H9 (cell line): Measurements from ENCODE around the gene PLP2. TPM values are rescaled to one million over a fixed set of nuclear protein-coding genes. Genes with fewer than 3 reads are reported as not detected.

Experiments
- DNase-seq: peaks from one replicate; pipeline ENCODE4 v3.0.0-alpha.2; 2017
- H2AFZ ChIP-seq: one replicate; pipeline ENCODE4 v1.6.1; 2013; ENCODE audit warnings: mild to moderate bottlenecking, low read length, control low read depth, moderate library complexity
- H2AK5ac ChIP-seq: 2 replicates; pipeline ENCODE4 v1.6.1; 2013; ENCODE audit warnings: low read length, control low read depth, mixed read lengths; ENCODE audit not compliant: insufficient read length
- H2BK120ac ChIP-seq: one replicate; pipeline ENCODE4 v1.6.1; 2013; ENCODE audit warnings: low read depth, mild to moderate bottlenecking, low read length, control low read depth, inconsistent platforms; ENCODE audit not compliant: poor library complexity, severe bottlenecking
- H2BK12ac ChIP-seq: 2 replicates; pipeline ENCODE4 v1.6.1; 2013; ENCODE audit warnings: low read length, control low read depth, mixed read lengths, low read depth; ENCODE audit not compliant: insufficient read length
- H2BK15ac ChIP-seq: 2 replicates; pipeline ENCODE4 v1.6.1; 2013; ENCODE audit warnings: low read depth, low read length, control low read depth
- H2BK20ac ChIP-seq: one replicate; pipeline ENCODE4 v1.6.1; 2013; ENCODE audit warnings: low read depth, mild to moderate bottlenecking, low read length, control low read depth, inconsistent platforms; ENCODE audit not compliant: poor library complexity, severe bottlenecking
- H2BK5ac ChIP-seq: 2 replicates; pipeline ENCODE4 v1.6.1; 2013; ENCODE audit warnings: low read length, control low read depth, mixed read lengths; ENCODE audit not compliant: insufficient read length
- H3K14ac ChIP-seq: 2 replicates; pipeline ENCODE4 v1.6.1; 2013; ENCODE audit warnings: low read length, control low read depth; ENCODE audit not compliant: insufficient read depth
- H3K18ac ChIP-seq: 2 replicates; pipeline ENCODE4 v1.6.1; 2013; ENCODE audit warnings: low read depth, mild to moderate bottlenecking, mixed read lengths, low read length, control low read depth; ENCODE audit not compliant: insufficient read length
- H3K23ac ChIP-seq: 2 replicates; pipeline ENCODE4 v1.6.1; 2013; ENCODE audit warnings: low read length, control low read depth, mixed read lengths, low read depth; ENCODE audit not compliant: insufficient read length
- H3K23me2 ChIP-seq: 2 replicates; pipeline ENCODE4 v1.6.1; 2013; ENCODE audit warnings: low read depth, mild to moderate bottlenecking, mixed read lengths, low read length, control low read depth; ENCODE audit not compliant: insufficient read length, poor library complexity, severe bottlenecking
- H3K27ac ChIP-seq: 2 replicates; pipeline ENCODE4 v1.5.1; 2013; ENCODE audit warnings: low read length, control low read depth, mixed read lengths, low read depth; ENCODE audit not compliant: insufficient read length
- H3K27me3 ChIP-seq: 2 replicates; pipeline ENCODE4 v1.6.1; 2013; ENCODE audit warnings: low read length, control low read depth, inconsistent platforms; ENCODE audit not compliant: insufficient read depth
- H3K4ac ChIP-seq: 2 replicates; pipeline ENCODE4 v1.6.1; 2013; ENCODE audit warnings: low read depth, mild to moderate bottlenecking, control low read depth, inconsistent platforms, low read length, moderate library complexity
- H3K4me1 ChIP-seq: 2 replicates; pipeline ENCODE4 v1.6.1; 2013; ENCODE audit warnings: low read length, control low read depth, inconsistent platforms; ENCODE audit not compliant: insufficient read depth
- H3K4me2 ChIP-seq: 2 replicates; pipeline ENCODE4 v1.6.1; 2013; ENCODE audit warnings: low read length, control low read depth, mixed read lengths; ENCODE audit not compliant: insufficient read length, insufficient read depth
- H3K56ac ChIP-seq: 2 replicates; pipeline ENCODE4 v1.6.1; 2013; ENCODE audit warnings: low read depth, mild to moderate bottlenecking, mixed read lengths, low read length, control low read depth; ENCODE audit not compliant: insufficient read length
- H3K79me1 ChIP-seq: 2 replicates; pipeline ENCODE4 v1.6.1; 2013; ENCODE audit warnings: low read depth, mild to moderate bottlenecking, moderate library complexity, low read length, control low read depth, inconsistent platforms; ENCODE audit not compliant: insufficient read depth, poor library complexity, severe bottlenecking
- H3K79me2 ChIP-seq: 2 replicates; pipeline ENCODE4 v1.6.1; 2013; ENCODE audit warnings: low read length, control low read depth, inconsistent platforms; ENCODE audit not compliant: insufficient read depth
- H3K9ac ChIP-seq: 2 replicates; pipeline ENCODE4 v1.6.1; 2013; ENCODE audit warnings: low read length, control low read depth, mixed read lengths; ENCODE audit not compliant: insufficient read length; ENCODE audit errors: extremely low read depth
- H3K9me3 ChIP-seq: one replicate; pipeline ENCODE4 v1.6.1; 2013; ENCODE audit warnings: low read depth, low read length, inconsistent platforms; ENCODE audit not compliant: control insufficient read depth
- H3T11ph ChIP-seq: one replicate; pipeline ENCODE4 v1.6.1; 2013; ENCODE audit warnings: mild to moderate bottlenecking, low read length, control low read depth, inconsistent platforms
- H4K20me1 ChIP-seq: one replicate; pipeline ENCODE4 v1.6.1; 2013; ENCODE audit not compliant: control insufficient read depth, insufficient read length, insufficient read depth
- H4K5ac ChIP-seq: 2 replicates; pipeline ENCODE4 v1.6.1; 2013; ENCODE audit warnings: low read depth, mild to moderate bottlenecking, mixed read lengths, low read length, control low read depth; ENCODE audit not compliant: insufficient read length
- H4K8ac ChIP-seq: replicated peaks from 2 replicates; pipeline ENCODE4 v1.6.1; 2013; ENCODE audit warnings: low read length, control low read depth, mixed read lengths, low read depth; ENCODE audit not compliant: insufficient read length
- H4K91ac ChIP-seq: 2 replicates; pipeline ENCODE4 v1.6.1; 2013; ENCODE audit warnings: low read depth, mild to moderate bottlenecking, moderate library complexity, mixed read lengths, low read length, control low read depth; ENCODE audit not compliant: insufficient read length
- H3K27ac Mint-ChIP-seq, 3 experiments: 2 replicates in 2 of 3; 3 replicates in 1 of 3; pipeline ENCODE4 v1.8.0; 2020 to 2021; ENCODE audit warnings: mixed read lengths in 3 of 3, mild to moderate bottlenecking in 1 of 3, moderate library complexity in 1 of 3
- H3K27me3 Mint-ChIP-seq: 2 replicates; pipeline ENCODE4 v1.8.0; 2021; ENCODE audit warnings: low read depth, mild to moderate bottlenecking, moderate library complexity, mixed read lengths
- H3K36me3 Mint-ChIP-seq, 3 experiments: 2 replicates in 2 of 3; 3 replicates in 1 of 3; pipeline ENCODE4 v1.8.0; 2020 to 2021; ENCODE audit warnings: low read depth in 3 of 3, mixed read lengths in 3 of 3; ENCODE audit not compliant: insufficient read depth in 1 of 3
- H3K4me1 Mint-ChIP-seq, 2 experiments: 2 replicates each; pipeline ENCODE4 v1.8.0; 2020; ENCODE audit warnings: mixed read lengths in 2 of 2
- H3K4me3 Mint-ChIP-seq, 2 experiments: 2 replicates in 1 of 2; 3 replicates in 1 of 2; pipeline ENCODE4 v1.8.0; 2020 to 2021; ENCODE audit warnings: mild to moderate bottlenecking in 2 of 2, mixed read lengths in 2 of 2, moderate library complexity in 1 of 2
- H3K9me3 Mint-ChIP-seq, 2 experiments: 2 replicates in 1 of 2; 3 replicates in 1 of 2; pipeline ENCODE4 v1.8.0; 2020; ENCODE audit warnings: mild to moderate bottlenecking in 2 of 2, mixed read lengths in 2 of 2, moderate library complexity in 1 of 2
- CTCF ChIP-seq: fragments of 200-600 bp; sonication (generic); conservative IDR thresholded peaks from 3 replicates; pipeline ENCODE4 v1.8.0; 2021; ENCODE audit warnings: antibody characterized with exemption, mild to moderate bottlenecking
- WGBS: extraction: QIAGEN DNeasy Blood & Tissue Kit; methylation state at CpG from one replicate; pipeline ENCODE4 v1.1.7; 2013; ENCODE audit warnings: missing lambda C conversion rate, low lambda C conversion rate, mixed read lengths; ENCODE audit not compliant: insufficient read length; ENCODE audit errors: extremely low coverage; 5-methylcytosine and 5-hydroxymethylcytosine counted together
- total RNA-seq: library from RNA; stranded (reverse); gene quantifications from 2 replicates; pipeline ENCODE4 v1.2.1, GENCODE V29; 2021

The PLP2 gene
- total RNA-seq, 1 experiment from 2014 or later = 11.7 TPM

GRCh38 chrX:49186125-49187027 lies 14.7 kb downstream of the PLP2 start, which contains the start of gene PRICKLE3:
Gene PRICKLE3, minus strand, starts transcription at chrX:49186373. Its CDS starts 76 bp downstream, at chrX:49186297.
- Histone ChIP-seq H2BK12ac (no peak within 1 kb of the TSS), H3K4me1 (no peaks in the 10 kb centered on the region), H3K23ac (no peak within 1 kb of the TSS), H2BK5ac (no peak within 1 kb of the TSS), H2AFZ (no peak within 1 kb of the TSS), H3K9me3 (peaks cover 13% of the 10 kb centered on the region), H3K4me2 (peak within 1 kb of the TSS; percentile 66), H3K14ac (no peak within 1 kb of the TSS), H2BK15ac (no peak within 1 kb of the TSS), H4K8ac (no peak within 1 kb of the TSS), H3K79me2 (no peaks in the 10 kb centered on the region), H4K20me1 (no peaks in the 10 kb centered on the region), H4K5ac (no peak within 1 kb of the TSS), H3K9ac (no peak within 1 kb of the TSS), H3K56ac (no peak within 1 kb of the TSS), H2BK120ac (no peak within 1 kb of the TSS), H3K4ac (no peak within 1 kb of the TSS), H2AK5ac (no peak within 1 kb of the TSS), H3K23me2 (peaks cover 15% of the 10 kb centered on the region), H3T11ph (no peak within 1 kb of the TSS), H3K18ac (no peak within 1 kb of the TSS), H4K91ac (no peak within 1 kb of the TSS), H3K27ac (no peak within 1 kb of the TSS), H3K79me1 (no peaks in the 10 kb centered on the region), H3K27me3 (no peaks in the 10 kb centered on the region), H2BK20ac (no peak within 1 kb of the TSS)
- peak; percentile 54; the same call in 2 of the 3 replicates for TF ChIP-seq CTCF
- H3K9me3 Mint-ChIP-seq = peaks cover 68 to 74% of the 10 kb centered on the region in 2 experiments
- peak within 1 kb of the TSS in 2 of 3 experiments; percentile 78 to 97; a peak in 4 of 7 replicates for H3K27ac Mint-ChIP-seq
- peaks cover 12 to 23% (median 12%) of the 10 kb centered on the region in 3 experiments; a peak in 6 of 7 replicates for H3K36me3 Mint-ChIP-seq
- peaks cover 2% of the 10 kb centered on the region for H3K27me3 Mint-ChIP-seq
- WGBS = no CpG with 5 or more reads among the region's 62 CpGs
- peak; percentile 84 for DNase-seq
- peaks cover 10 to 32% of the 10 kb centered on the region in 2 experiments for H3K4me1 Mint-ChIP-seq
- H3K4me3 Mint-ChIP-seq = peak within 1 kb of the TSS; percentile 69 to 84
